WTC11 (cell line): ENCODE measurements around the gene MACROD2. TPM values are rescaled to one million over a fixed set of nuclear protein-coding genes. Genes with fewer than 3 reads are reported as not detected.

ENCODE experiments used
- ATAC-seq: fragments of 200-7000 bp; cut with Tn5 transposase; 2 replicates; pipeline ENCODE4 v1.10.0; 2021; ENCODE audit warnings: mild to moderate bottlenecking, moderate library complexity
- CTCF ChIA-PET: fragments of 300-600 bp; sonication (Branson Sonifier 250); formaldehyde crosslinking; loops from one replicate; lab custom pipeline; 2021; ENCODE audit warnings: antibody characterized with exemption; lab: Charles Lee
- POLR2A ChIA-PET: fragments of 350-600 bp; sonication (Branson Sonifier 250); formaldehyde crosslinking; loops from one replicate; lab custom pipeline; 2021; ENCODE audit warnings: antibody characterized with exemption; lab: Charles Lee
- DNase-seq: peaks from one replicate; pipeline ENCODE4 v3.0.0; 2021; ENCODE audit warnings: low spot score
- H3K27ac Mint-ChIP-seq: 2 replicates; pipeline ENCODE4 v1.8.0; 2021; ENCODE audit warnings: mixed read lengths
- H3K27me3 Mint-ChIP-seq: 2 replicates; pipeline ENCODE4 v1.8.0; 2021; ENCODE audit warnings: low read depth, mild to moderate bottlenecking, moderate library complexity, mixed read lengths
- H3K36me3 Mint-ChIP-seq: 2 replicates; pipeline ENCODE4 v1.8.0; 2021; ENCODE audit warnings: mixed read lengths
- H3K4me1 Mint-ChIP-seq: 2 replicates; pipeline ENCODE4 v1.8.0; 2022; ENCODE audit warnings: mixed read lengths
- H3K4me3 Mint-ChIP-seq: 2 replicates; pipeline ENCODE4 v1.8.0; 2021; ENCODE audit warnings: mild to moderate bottlenecking, moderate library complexity, mixed read lengths
- H3K9me3 Mint-ChIP-seq: 2 replicates; pipeline ENCODE4 v1.8.0; 2021; ENCODE audit warnings: mixed read lengths
- CREB1 ChIP-seq: sonication (generic); formaldehyde crosslinking; IDR thresholded peaks from 2 replicates; pipeline ENCODE4 v1.8.0; 2023; ENCODE audit warnings: mild to moderate bottlenecking, missing genetic modification reagents
- CREM ChIP-seq: sonication (generic); formaldehyde crosslinking; IDR thresholded peaks from 2 replicates; pipeline ENCODE4 v1.8.1; 2022; ENCODE audit warnings: mild to moderate bottlenecking, missing genetic modification reagents, moderate library complexity
- FOXK1 ChIP-seq: sonication (generic); formaldehyde crosslinking; IDR thresholded peaks from 2 replicates; pipeline ENCODE4 v1.8.0; 2022; ENCODE audit warnings: mild to moderate bottlenecking, moderate library complexity, missing genetic modification reagents
- FOXP1 ChIP-seq: sonication (generic); formaldehyde crosslinking; IDR thresholded peaks from 2 replicates; pipeline ENCODE4 v1.8.0; 2022; ENCODE audit warnings: missing genetic modification reagents, mild to moderate bottlenecking, moderate library complexity, borderline replicate concordance
- HMGA2 ChIP-seq: fragments of 250-450 bp; sonication (Bioruptor Pico); IDR thresholded peaks from 2 replicates; pipeline ENCODE4 v1.4.0; 2021; ENCODE audit warnings: mild to moderate bottlenecking, moderate library complexity
- HMGXB4 ChIP-seq: sonication (generic); formaldehyde crosslinking; IDR thresholded peaks from 2 replicates; pipeline ENCODE4 v1.8.1; 2023; ENCODE audit warnings: mild to moderate bottlenecking, moderate library complexity, missing genetic modification reagents
- MYBL2 ChIP-seq: sonication (generic); formaldehyde crosslinking; IDR thresholded peaks from 2 replicates; pipeline ENCODE4 v1.8.1; 2023; ENCODE audit warnings: mild to moderate bottlenecking, moderate library complexity, missing genetic modification reagents
- NFATC4 ChIP-seq: fragments of 250-450 bp; sonication (Bioruptor Pico); IDR thresholded peaks from 2 replicates; pipeline ENCODE4 v1.9.0; 2021; ENCODE audit warnings: mild to moderate bottlenecking
- NFYB ChIP-seq: sonication (generic); formaldehyde crosslinking; conservative IDR thresholded peaks from 2 replicates; pipeline ENCODE4 v1.8.0; 2022; ENCODE audit warnings: low read depth, missing genetic modification reagents
- NR1H2 ChIP-seq: sonication (generic); formaldehyde crosslinking; IDR thresholded peaks from 2 replicates; pipeline ENCODE4 v1.9.0; 2021; ENCODE audit warnings: mild to moderate bottlenecking, moderate library complexity, missing genetic modification reagents
- NR3C1 ChIP-seq: sonication (generic); formaldehyde crosslinking; conservative IDR thresholded peaks from 2 replicates; pipeline ENCODE4 v1.8.1; 2023; ENCODE audit warnings: low read depth, mild to moderate bottlenecking, missing genetic modification reagents
- SOX15 ChIP-seq: fragments of 250-450 bp; sonication (Bioruptor Pico); IDR thresholded peaks from 2 replicates; pipeline ENCODE4 v1.9.0; 2021; ENCODE audit warnings: mild to moderate bottlenecking
- TCF7 ChIP-seq: sonication (generic); formaldehyde crosslinking; IDR thresholded peaks from 2 replicates; pipeline ENCODE4 v1.8.0; 2022; ENCODE audit warnings: mild to moderate bottlenecking, low read depth, missing genetic modification reagents, moderate library complexity
- TP53 ChIP-seq: sonication (generic); formaldehyde crosslinking; IDR thresholded peaks from 2 replicates; pipeline ENCODE4 v1.8.1; 2023; ENCODE audit warnings: mild to moderate bottlenecking, missing genetic modification reagents
- USF1 ChIP-seq: sonication (generic); formaldehyde crosslinking; IDR thresholded peaks from 2 replicates; pipeline ENCODE4 v1.8.0; 2022; ENCODE audit warnings: mild to moderate bottlenecking, missing genetic modification reagents
- ZNF219 ChIP-seq: sonication (generic); formaldehyde crosslinking; IDR thresholded peaks from 2 replicates; pipeline ENCODE4 v1.8.0; 2023; ENCODE audit warnings: missing genetic modification reagents, mild to moderate bottlenecking, borderline replicate concordance
- total RNA-seq: library from RNA; stranded (reverse); gene quantifications from 3 replicates; pipeline ENCODE4 v1.2.3, GENCODE V29; 2021
- TF ChIP-seq, protein P1 (sequence below): sonication (generic); formaldehyde crosslinking; IDR thresholded peaks from 2 replicates; pipeline ENCODE4 v1.8.1; 2022; ENCODE audit warnings: mild to moderate bottlenecking, missing genetic modification reagents, moderate library complexity, borderline replicate concordance
- TF ChIP-seq, protein P2 (sequence below): sonication (generic); formaldehyde crosslinking; IDR thresholded peaks from 2 replicates; pipeline ENCODE4 v1.8.1; 2022; ENCODE audit warnings: missing genetic modification reagents, borderline replicate concordance

Gene MACROD2
- total RNA-seq, 1 experiment from 2014 or later: 4.1 TPM

DNA sequence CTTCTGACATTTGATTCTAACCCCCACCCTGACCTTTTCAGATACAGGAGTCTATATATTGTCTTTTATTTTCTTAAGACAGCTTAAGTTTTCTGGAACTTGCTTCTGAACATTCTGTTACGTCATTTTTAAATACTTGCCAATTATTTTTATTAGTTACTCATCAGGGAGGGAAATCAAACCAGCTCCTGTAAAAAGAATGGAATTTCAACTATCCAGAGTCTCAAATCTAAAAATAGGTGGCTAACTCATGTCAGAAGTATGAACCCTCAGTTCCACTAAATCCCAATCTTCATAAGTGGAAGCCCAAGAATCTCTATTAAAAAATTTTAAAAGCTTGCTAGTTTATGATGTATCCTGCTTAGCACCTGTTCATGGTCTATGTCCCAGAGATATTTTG lies 1677.9 kb downstream of the MACROD2 start (continued):
- TF ChIP-seq HMGXB4 (CRISPR knock-in tag): no peak
- TF ChIP-seq USF1 (CRISPR knock-in tag): no peak
- TF ChIP-seq FOXK1 (CRISPR knock-in tag): no peak
- TF ChIP-seq, protein P1, sequence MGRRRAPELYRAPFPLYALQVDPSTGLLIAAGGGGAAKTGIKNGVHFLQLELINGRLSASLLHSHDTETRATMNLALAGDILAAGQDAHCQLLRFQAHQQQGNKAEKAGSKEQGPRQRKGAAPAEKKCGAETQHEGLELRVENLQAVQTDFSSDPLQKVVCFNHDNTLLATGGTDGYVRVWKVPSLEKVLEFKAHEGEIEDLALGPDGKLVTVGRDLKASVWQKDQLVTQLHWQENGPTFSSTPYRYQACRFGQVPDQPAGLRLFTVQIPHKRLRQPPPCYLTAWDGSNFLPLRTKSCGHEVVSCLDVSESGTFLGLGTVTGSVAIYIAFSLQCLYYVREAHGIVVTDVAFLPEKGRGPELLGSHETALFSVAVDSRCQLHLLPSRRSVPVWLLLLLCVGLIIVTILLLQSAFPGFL: no peak
- TF ChIP-seq TP53 (CRISPR knock-in tag): no peak
- no peak for TF ChIP-seq CREM
- TF ChIP-seq, all 79 proteins: peak for 0

GRCh38 chr20:15674253-15675060 lies 1679.1 kb downstream of the MACROD2 start:
- TF ChIP-seq NFYB (CRISPR knock-in tag): no peak
- TF ChIP-seq SOX15 (CRISPR knock-in tag): no peak
- no peak for TF ChIP-seq NR3C1
- TF ChIP-seq, protein P2, sequence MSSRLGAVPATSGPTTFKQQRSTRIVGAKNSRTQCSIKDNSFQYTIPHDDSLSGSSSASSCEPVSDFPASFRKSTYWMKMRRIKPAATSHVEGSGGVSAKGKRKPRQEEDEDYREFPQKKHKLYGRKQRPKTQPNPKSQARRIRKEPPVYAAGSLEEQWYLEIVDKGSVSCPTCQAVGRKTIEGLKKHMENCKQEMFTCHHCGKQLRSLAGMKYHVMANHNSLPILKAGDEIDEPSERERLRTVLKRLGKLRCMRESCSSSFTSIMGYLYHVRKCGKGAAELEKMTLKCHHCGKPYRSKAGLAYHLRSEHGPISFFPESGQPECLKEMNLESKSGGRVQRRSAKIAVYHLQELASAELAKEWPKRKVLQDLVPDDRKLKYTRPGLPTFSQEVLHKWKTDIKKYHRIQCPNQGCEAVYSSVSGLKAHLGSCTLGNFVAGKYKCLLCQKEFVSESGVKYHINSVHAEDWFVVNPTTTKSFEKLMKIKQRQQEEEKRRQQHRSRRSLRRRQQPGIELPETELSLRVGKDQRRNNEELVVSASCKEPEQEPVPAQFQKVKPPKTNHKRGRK (CRISPR knock-in tag): no peak
- no peak for TF ChIP-seq TCF7 (CRISPR knock-in tag)
- no peak for TF ChIP-seq ZNF219 (CRISPR knock-in tag)
- TF ChIP-seq NFATC4 (CRISPR knock-in tag): no peak
- no peak for ATAC-seq
- CTCF ChIA-PET: interaction anchor here (0.5 to 1.6 kb wide), 4 partner anchors 21 to 183 kb away, joined by 3 read pairs; no protein-coding TSS in a partner anchor
- no peaks in the 10 kb centered on the region for H3K36me3 Mint-ChIP-seq
- no peaks in the 10 kb centered on the region for H3K4me1 Mint-ChIP-seq
- no peak overlapping the region for H3K4me3 Mint-ChIP-seq
- H3K27ac Mint-ChIP-seq: no peak overlapping the region
- POLR2A ChIA-PET: no interaction called here
- H3K27me3 Mint-ChIP-seq: no peaks in the 10 kb centered on the region
- no peak for DNase-seq
- no peaks in the 10 kb centered on the region for H3K9me3 Mint-ChIP-seq

GRCh38 chr20:15675061-15675514 lies 1679.8 kb downstream of the MACROD2 start:
- ChIA-PET CTCF (interaction anchor here (0.7 to 1.6 kb wide), 3 partner anchors 21 to 183 kb away, joined by 3 read pairs; no protein-coding TSS in a partner anchor), POLR2A (no interaction called here)
- H3K4me3 Mint-ChIP-seq: no peak overlapping the region
- TF ChIP-seq NFYB (CRISPR knock-in tag) (no peak), FOXP1 (CRISPR knock-in tag) (no peak), MYBL2 (CRISPR knock-in tag) (no peak), HMGA2 (CRISPR knock-in tag) (no peak), CREB1 (CRISPR knock-in tag) (no peak), NR1H2 (CRISPR knock-in tag) (no peak)
- DNase-seq: no peak
- no peak for ATAC-seq
- no peaks in the 10 kb centered on the region for H3K9me3 Mint-ChIP-seq
- no peaks in the 10 kb centered on the region for H3K4me1 Mint-ChIP-seq
- H3K27ac Mint-ChIP-seq: no peak overlapping the region
- H3K27me3 Mint-ChIP-seq: no peaks in the 10 kb centered on the region
- no peaks in the 10 kb centered on the region for H3K36me3 Mint-ChIP-seq
